ENCODE measurements around the gene MACC1.

MACC1 gene

DNA sequence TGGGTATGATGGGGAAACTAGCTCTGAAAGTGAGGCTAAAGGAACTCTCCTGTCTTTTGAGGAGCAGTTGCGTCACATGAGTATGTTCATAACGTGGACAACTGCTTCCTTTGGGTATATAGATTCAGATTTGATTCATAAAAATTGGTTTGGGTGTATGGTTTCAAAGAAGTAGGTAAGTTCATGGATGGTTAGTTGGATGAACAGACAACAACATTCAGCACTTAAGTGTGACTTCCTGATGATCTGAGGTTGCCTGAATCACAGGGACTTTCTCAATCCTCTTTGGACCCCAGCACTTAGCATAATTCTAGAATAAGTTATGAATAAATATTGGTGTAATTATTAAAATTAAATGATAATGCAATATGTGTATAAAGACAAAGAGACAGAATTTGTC, 43.4 kb downstream of the MACC1 start:
- Mint-ChIP-seq H3K27me3 (no peaks in the 10 kb centered on the region), H3K27ac (no peak overlapping the region), H3K4me3 (no peak overlapping the region), H3K9me3 (no peaks in the 10 kb centered on the region), H3K4me1 (no peaks in the 10 kb centered on the region)
- DNase-seq (no peak), ATAC-seq (no peak)

DNA sequence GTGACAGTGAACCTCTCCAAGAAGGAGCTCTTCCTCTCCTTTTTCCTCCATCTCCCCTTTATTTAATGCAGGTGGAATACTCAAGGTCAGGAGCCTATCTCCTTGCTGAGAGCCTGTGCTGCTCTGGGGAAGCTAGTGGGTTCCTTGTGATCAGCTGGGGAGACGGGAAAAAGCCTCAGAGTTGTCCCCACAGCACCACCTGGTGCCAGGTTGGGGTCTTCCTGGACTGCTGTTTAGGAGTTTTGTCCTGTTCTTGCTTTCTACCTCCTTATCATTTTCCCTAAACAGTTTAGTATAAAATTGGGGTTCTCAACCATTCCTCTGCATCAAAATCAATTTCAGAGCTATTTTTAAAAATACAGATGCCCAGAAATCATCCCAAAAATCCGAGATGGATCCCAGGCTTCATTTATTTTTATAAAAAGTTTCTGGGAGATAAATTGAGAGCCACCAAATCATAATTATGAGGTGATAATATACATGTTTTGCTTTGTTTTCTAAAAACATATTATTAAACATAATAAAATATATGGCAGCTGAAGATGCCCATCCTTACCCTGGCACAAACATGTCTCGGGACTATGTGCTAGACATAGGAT, 44.3 kb downstream of the MACC1 start:
- Mint-ChIP-seq H3K4me1 (no peaks in the 10 kb centered on the region), H3K27ac (no peak overlapping the region), H3K27me3 (no peaks in the 10 kb centered on the region), H3K9me3 (no peaks in the 10 kb centered on the region), H3K4me3 (no peak overlapping the region)
- no peak for ATAC-seq
- peak in 1 of 2 donors; percentile 9 for DNase-seq

DNA sequence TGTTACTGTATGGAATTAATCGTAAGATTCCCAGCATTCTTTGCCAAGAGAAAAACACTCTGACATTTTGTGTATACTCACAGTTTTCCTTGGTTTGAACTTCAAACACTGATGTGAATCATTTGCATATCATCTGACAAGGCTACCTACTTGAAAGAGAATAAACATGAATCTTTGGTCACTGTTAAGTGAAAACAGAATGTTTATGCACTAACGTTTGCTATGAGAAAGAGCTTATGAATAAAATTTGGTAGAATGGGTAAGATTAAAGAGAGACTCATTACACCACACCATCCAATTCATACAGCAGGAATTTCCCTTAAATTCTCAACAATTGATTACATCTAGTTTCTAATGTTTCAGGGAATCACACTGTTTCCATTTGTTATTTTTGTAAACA, 46.6 kb downstream of the MACC1 start:
- no peaks in the 10 kb centered on the region for H3K9me3 Mint-ChIP-seq
- no peak overlapping the region for H3K4me3 Mint-ChIP-seq
- H3K27me3 Mint-ChIP-seq = no peaks in the 10 kb centered on the region
- no peaks in the 10 kb centered on the region for H3K4me1 Mint-ChIP-seq
- DNase-seq = no peak
- no peak overlapping the region for H3K27ac Mint-ChIP-seq
- no peak for ATAC-seq

DNA sequence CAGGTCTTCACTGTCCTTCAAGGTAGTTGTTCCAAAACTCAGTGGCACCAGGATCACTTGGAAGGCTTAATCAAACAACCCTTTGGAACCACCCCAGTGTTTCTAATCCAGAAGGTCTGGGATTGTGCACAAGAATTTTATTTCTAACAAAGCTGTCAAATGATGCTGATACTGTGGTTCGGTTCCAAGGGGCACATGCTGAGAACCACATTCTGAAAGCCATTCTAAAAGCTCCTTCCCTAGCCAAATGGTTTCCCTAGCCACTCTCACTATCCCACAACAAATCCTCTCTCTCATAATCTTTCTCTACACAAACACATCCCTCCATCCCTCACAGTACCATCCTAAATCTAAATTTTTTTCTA, 52.1 kb downstream of the MACC1 start:
- Mint-ChIP-seq H3K4me3 (no peak overlapping the region), H3K27ac (no peak overlapping the region), H3K27me3 (no peaks in the 10 kb centered on the region), H3K9me3 (no peaks in the 10 kb centered on the region), H3K4me1 (no peaks in the 10 kb centered on the region)
- ATAC-seq (no peak), DNase-seq (no peak)

DNA sequence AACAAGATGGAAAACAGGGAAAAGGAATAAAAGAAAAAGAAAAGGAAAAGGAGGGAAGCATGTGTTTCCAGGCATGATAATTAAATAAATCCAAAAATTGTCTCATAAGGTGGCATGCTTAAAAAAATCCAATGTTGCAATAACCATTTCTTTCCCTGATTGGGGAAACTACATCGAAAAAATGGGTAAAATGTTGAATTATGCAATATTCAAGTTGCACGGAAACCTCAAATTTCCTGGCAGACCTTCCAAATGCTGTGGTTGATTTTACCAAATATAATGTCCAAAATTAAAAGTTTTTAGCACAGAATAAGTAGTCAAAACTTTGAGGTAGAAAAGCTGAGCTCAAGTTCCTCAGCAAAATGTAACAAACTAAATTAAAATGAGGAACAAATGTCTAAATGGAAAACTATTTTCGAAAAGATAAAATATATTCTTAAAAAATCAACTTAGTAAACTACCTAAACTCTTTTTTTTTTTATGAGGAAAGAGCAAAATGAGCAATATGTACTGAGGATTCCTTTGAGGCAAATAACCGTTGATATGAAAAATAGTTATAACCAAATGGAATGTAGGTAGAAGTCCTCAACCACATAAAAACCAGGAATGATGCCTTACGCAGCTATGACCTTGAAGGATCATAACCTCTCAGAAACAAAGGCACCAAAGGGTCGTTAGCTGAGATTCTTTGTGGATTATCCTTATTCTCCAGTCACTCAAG, 52.6 kb downstream of the MACC1 start:
- Mint-ChIP-seq H3K27ac (no peak overlapping the region), H3K9me3 (no peaks in the 10 kb centered on the region), H3K27me3 (no peaks in the 10 kb centered on the region), H3K4me3 (no peak overlapping the region), H3K4me1 (no peaks in the 10 kb centered on the region)
- DNase-seq (no peak), ATAC-seq (no peak)

DNA sequence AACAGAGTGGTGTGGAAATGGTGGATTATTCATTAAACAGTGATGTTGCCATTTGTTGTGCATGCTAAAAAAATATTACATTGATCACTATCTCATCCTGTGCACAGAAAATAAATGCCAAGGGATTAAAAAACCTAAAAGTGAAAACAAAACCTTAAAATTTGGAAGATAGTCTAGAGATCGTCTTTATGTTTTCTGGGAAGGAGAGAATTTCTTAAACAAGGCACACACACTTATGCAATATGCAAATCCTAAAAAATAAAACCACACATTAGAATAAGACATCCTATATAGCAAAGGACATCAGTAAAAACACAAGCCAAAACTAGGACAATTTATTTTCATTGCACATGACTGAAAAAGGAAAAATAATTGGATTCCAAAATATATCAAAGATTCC, 54.5 kb downstream of the MACC1 start:
- ATAC-seq = no peak
- H3K27me3 Mint-ChIP-seq = no peaks in the 10 kb centered on the region
- H3K9me3 Mint-ChIP-seq = no peaks in the 10 kb centered on the region
- H3K4me1 Mint-ChIP-seq = no peaks in the 10 kb centered on the region
- H3K27ac Mint-ChIP-seq = no peak overlapping the region
- H3K4me3 Mint-ChIP-seq = no peak overlapping the region
- no peak for DNase-seq

DNA sequence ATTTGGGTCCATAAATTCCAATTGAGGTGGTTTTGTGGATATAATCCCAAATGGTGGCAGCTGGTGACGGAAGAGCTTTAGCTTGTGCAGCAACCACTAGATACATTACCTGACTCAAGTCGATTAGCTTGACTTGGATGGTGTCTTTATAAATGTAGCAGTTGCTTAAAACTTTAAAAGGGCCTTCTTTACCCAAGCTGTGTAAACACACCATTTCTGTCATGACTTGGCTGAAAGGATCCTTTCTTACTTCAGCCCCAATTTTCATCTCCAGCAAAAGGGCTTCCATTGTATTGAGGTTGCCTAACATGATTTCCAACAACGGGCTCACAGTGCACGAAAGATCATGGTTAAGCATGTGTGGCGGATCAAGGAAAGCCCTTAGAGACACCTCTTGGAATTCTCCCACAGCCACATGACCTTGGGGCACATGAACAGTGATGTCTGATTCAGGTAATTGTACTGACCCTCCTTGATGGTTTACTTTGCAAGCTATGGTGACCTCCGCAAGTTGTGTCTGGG, 57.9 kb downstream of the MACC1 start:
- Mint-ChIP-seq H3K9me3 (no peaks in the 10 kb centered on the region), H3K4me3 (no peak overlapping the region), H3K4me1 (no peaks in the 10 kb centered on the region), H3K27ac (no peak overlapping the region), H3K27me3 (no peaks in the 10 kb centered on the region)
- ATAC-seq (no peak), DNase-seq (no peak)

DNA sequence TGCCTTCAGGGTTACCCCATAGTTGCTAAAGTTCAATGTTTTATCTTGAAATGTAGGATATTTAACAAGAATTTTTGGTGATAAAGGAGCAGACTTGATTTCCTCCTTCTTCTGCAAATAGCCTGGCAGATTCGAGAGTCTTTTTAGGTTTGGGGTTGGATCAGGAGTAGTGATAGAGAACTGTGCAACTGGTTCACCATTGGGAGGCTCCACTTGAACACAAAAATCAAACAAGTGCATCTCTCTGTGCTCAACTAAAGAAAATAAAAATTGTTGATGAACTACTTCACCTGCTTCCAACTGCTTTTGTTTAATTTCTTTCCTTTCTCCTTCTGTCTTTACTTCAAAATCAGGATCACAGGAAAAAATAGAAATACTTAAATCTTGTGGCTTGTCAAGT, 58.5 kb downstream of the MACC1 start:
- Mint-ChIP-seq H3K27ac (no peak overlapping the region), H3K4me3 (no peak overlapping the region), H3K4me1 (no peaks in the 10 kb centered on the region), H3K9me3 (no peaks in the 10 kb centered on the region), H3K27me3 (no peaks in the 10 kb centered on the region)
- ATAC-seq (no peak), DNase-seq (no peak)

DNA sequence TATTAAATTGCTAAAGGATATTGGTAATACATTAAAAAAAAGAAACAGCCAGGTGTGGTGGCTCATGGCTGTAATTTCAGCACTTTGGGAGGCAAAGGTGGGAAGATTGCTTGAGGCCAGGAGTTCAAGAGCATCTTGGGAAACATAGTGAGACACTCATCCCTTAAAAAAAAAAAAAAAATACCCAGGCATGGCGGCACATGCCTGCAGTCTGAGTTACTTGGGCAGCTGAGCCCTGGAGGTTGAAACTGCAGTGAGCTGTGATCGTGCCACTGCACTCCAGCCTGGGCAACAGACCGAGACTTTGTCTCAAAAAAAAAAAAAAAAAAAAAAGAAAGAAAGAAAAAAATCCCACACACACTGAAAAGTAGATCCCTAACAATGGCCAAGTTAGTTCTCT, 59.7 kb downstream of the MACC1 start:
- Mint-ChIP-seq H3K27ac (peak overlapping the region in 1 of 2 donors; percentile 54), H3K4me1 (no peaks in the 10 kb centered on the region), H3K9me3 (no peaks in the 10 kb centered on the region), H3K4me3 (no peak overlapping the region), H3K27me3 (no peaks in the 10 kb centered on the region)
- ATAC-seq = no peak
- DNase-seq = no peak

DNA sequence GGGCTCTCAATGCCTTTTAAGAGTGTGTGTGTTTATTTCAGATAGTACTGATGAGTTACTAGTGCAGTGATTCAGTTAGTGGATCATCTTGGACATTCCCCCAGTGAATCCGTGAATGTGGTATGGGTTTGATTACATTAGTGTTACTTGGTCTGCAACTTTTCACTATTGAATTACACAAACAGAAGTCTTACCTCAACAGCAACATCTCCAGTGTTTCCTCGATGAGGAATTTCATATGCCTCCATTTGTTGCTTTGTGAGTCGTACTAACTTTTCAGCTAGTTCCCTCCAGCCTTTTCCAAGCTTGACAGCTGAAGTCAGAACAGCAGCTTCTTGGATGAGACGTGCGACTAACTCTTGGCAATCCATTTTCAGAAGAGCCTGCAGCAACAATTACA, 63.2 kb downstream of the MACC1 start:
- H3K4me1 Mint-ChIP-seq = no peaks in the 10 kb centered on the region
- DNase-seq (no peak), ATAC-seq (no peak)
- no peak overlapping the region for H3K27ac Mint-ChIP-seq
- peaks cover 0 to 5% of the 10 kb centered on the region in 2 donors for H3K9me3 Mint-ChIP-seq
- no peaks in the 10 kb centered on the region for H3K27me3 Mint-ChIP-seq
- no peak overlapping the region for H3K4me3 Mint-ChIP-seq

DNA sequence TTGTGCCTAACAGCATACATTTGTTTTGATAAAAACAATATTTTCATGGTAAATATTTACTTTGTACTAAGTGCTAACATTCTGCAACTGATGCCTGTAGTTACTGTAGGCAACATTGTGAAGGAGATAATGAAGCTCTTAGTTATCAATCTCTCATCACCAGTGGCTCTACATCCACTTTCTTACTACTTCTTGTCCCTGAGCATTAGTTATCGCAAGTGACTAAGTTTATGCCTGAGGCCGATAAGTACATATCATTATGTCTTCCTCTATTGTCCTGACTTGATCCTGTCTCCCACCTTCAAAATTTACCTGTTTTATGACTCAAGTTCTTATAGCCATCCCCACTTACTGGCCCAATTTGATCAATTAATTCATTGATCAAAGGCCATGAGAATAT, 63.6 kb downstream of the MACC1 start:
- Mint-ChIP-seq H3K9me3 (peaks cover 0 to 5% of the 10 kb centered on the region in 2 donors), H3K4me1 (no peaks in the 10 kb centered on the region), H3K27ac (no peak overlapping the region), H3K4me3 (no peak overlapping the region), H3K27me3 (no peaks in the 10 kb centered on the region)
- ATAC-seq (no peak), DNase-seq (no peak)

DNA sequence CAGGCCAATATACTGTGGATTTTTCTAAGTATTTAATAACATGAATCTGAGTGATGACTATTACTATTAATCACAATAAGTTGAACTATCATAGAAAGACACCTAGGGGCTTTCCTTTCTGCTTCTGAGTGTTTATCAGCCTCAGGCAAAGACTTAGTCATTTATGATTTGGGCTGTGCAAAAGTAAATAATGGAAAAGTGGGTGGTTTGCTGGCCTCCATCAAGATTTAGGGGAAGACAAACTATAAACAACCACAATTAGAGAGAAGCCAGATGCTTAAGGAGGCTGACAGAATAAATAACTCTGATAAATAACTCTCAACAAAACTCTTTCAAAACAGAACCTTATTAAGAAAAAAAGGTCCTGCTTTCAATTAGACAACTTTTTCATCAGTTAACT, 64.7 kb downstream of the MACC1 start:
- Mint-ChIP-seq H3K27me3 (no peaks in the 10 kb centered on the region), H3K4me3 (no peak overlapping the region), H3K9me3 (peaks cover 0 to 5% of the 10 kb centered on the region in 2 donors), H3K4me1 (no peaks in the 10 kb centered on the region), H3K27ac (no peak overlapping the region)
- ATAC-seq = no peak
- DNase-seq = no peak

DNA sequence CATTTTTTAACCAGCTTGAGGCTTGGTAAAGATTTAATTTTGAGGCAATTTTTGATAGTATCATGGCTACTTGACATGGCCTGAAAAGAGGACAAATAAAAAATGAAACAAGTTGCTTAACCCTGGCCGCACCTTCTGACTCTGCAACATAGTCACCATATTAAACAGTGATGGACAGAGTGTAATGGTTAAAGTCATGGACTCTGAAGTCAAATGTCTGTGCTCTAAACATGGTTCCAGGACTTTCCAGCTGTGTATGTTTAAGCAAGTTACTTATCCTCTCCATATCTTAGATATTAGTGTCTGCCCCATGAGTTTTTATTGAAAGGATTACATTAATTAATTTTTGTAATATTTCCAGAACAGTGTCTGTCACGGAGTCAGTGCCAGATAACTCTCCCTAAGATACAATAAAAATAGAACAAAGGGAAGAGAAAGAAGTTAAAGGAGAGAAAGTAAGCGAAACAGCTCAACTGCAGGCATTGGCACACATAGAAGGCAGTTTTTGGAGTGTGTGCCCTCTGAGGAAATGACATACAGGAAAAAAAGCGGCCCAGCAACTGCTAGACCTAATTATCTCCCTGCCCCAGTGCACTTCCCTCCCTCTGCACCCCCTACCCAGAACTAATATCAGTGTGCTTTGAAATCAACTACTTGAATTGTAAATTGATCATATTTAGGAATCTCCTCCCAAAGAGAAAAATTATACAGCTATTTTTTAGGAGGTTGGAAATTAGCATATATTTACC, 65.3 kb downstream of the MACC1 start:
- H3K4me1 Mint-ChIP-seq = no peaks in the 10 kb centered on the region
- H3K9me3 Mint-ChIP-seq = peaks cover 0 to 5% of the 10 kb centered on the region in 2 donors
- DNase-seq (no peak), ATAC-seq (no peak)
- no peak overlapping the region for H3K4me3 Mint-ChIP-seq
- no peak overlapping the region for H3K27ac Mint-ChIP-seq
- H3K27me3 Mint-ChIP-seq = no peaks in the 10 kb centered on the region

DNA sequence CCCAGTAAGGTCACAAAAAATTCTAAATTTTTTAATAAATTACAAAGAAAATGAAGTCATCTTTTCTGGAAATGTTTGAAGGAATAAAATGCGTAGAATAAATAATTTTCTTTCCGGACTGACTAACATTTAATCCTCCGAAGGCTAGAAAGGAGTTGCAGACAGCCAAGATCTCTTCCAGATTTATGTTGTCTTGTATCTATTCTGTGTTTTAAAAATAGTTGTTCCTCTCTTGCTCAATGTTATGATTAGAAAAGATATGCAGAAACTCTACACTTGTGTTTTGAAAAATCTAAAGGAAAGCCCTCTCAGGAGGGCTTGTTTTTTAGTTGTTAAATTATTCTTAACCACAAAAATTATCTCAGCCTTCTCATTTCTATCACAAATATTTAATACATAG, 70.7 kb downstream of the MACC1 start:
- DNase-seq (no peak), ATAC-seq (no peak)
- H3K4me1 Mint-ChIP-seq = no peaks in the 10 kb centered on the region

DNA sequence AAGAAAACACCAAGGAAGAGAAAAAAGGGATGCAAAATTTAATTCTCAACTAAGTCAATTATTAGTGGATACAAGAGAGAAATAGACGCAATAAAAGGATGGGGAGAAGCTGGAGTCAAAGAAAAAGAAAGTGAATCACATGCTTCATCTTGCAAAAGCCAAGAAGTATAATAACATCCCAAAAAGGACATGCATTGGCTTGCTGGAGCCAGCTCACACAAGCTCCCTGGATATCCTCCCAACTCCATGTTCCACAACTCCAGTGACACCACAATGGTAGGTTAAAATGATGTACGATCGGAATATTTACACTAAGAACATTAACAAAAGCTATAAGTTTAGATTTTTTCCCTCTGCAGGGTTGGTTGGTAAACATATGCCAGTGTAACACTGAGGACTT, 72.4 kb downstream of the MACC1 start:
- no peak for ATAC-seq
- no peaks in the 10 kb centered on the region for H3K9me3 Mint-ChIP-seq
- H3K4me1 Mint-ChIP-seq = no peaks in the 10 kb centered on the region

More for the DNA sequence above, 70.7 kb downstream of the MACC1 start:
- H3K4me3 Mint-ChIP-seq = no peak overlapping the region
- H3K27me3 Mint-ChIP-seq = no peaks in the 10 kb centered on the region
- no peak overlapping the region for H3K27ac Mint-ChIP-seq
- H3K9me3 Mint-ChIP-seq = peaks cover 0 to 5% of the 10 kb centered on the region in 2 donors

DNA sequence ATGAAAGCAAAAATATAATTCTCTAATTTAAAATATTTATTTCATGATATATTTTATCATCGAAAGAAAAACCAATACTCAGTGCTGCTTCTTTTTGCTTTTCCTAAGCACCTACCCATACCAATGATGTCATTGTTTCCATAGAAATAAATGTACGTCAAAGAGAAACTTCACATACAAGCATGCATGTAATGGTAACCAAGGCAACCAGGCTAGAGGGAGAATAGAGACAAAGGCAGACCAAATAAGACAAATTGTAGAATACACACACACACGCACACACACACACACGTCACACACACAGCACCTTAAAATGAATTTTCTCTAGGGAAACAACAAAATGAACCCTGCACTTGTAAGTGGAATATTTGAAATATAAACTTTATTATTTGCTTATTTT, 75.5 kb downstream of the MACC1 start:
- H3K9me3 Mint-ChIP-seq = no peaks in the 10 kb centered on the region
- no peak overlapping the region for H3K27ac Mint-ChIP-seq
- no peaks in the 10 kb centered on the region for H3K27me3 Mint-ChIP-seq
- no peaks in the 10 kb centered on the region for H3K4me1 Mint-ChIP-seq
- no peak overlapping the region for H3K4me3 Mint-ChIP-seq
- ATAC-seq (no peak), DNase-seq (no peak)

More for the DNA sequence above, 72.4 kb downstream of the MACC1 start:
- H3K27ac Mint-ChIP-seq = no peak overlapping the region
- DNase-seq = no peak
- no peak overlapping the region for H3K4me3 Mint-ChIP-seq
- H3K27me3 Mint-ChIP-seq = no peaks in the 10 kb centered on the region

Measured in stimulated activated naive CD8-positive, alpha-beta T cell treated with anti-CD3 and anti-CD28 coated beads, Interleukin-15, amount 100 ng/mL, for 72 hours (primary cell).